Skeletal muscle cell (primary cell): ENCODE measurements around the gene MRPL19.

Experiments
- DNase-seq: peaks from one replicate; pipeline ENCODE4 v3.0.0-alpha.2; 2010; ENCODE audit warnings: low read depth
- H3K4me3 ChIP-seq: 2 replicates; pipeline ENCODE4 v1.5.1; 2011; ENCODE audit warnings: low read depth, mild to moderate bottlenecking, control low read depth, low read length, moderate library complexity

MRPL19 gene

DNA sequence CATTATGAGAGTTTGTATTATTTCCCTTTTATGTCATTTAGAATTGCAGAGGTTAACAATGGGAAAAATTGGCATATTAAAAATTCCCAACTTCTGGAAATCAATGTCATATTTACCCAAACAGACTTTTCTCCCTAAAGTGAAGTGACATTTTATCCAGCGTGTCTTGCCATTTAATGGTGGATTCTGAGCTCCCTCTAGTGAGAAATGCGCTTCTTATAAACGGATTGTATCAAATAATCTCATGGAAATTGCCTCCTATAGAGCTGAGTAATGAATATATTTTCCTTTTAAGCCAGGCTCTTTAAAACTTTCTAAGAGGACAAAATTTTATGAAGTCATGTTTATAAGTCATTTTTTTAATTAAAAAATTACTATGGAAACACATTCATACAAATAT, 69.8 kb downstream of the MRPL19 start:
- H3K4me3 ChIP-seq, result no peak overlapping the region
- no peak for DNase-seq

DNA sequence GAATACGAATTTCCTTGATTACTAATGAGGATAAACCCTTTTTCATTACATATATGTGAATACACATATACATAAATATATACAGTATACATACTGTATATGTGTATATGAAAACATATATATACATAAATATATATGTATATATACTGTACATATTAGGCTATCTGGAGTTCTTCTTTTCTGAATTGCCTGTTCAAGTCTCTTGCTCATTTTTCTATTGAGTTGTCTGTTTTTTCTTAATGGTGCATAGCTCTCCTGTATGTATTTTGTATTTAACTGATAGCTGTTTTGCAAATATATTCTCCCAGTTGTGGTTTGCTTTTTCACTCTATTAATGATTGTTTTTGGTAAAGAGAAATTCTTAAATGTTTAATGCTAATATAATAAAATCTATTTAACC, 73.0 kb downstream of the MRPL19 start:
- no peak for DNase-seq
- H3K4me3 ChIP-seq, result no peak overlapping the region

DNA sequence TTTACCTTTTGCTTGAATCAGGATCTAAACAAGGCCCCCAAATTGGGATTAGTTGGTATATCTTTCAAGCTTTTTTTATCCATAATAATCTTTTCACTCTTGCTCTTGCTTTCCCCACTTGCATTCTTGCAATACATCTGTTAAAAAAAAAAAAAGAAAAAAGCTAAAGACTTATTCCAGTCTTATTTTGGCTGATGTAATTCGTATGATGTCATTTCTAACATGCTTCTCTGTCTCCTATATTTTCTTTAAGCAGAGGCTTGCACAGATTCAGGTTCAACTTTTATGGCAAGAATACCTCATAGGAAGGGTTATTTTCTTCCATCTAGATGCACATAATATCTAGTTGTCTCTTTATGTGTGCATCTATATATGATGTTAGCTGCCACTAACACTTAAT, 73.9 kb downstream of the MRPL19 start:
- DNase-seq, result no peak
- no peak overlapping the region for H3K4me3 ChIP-seq

DNA sequence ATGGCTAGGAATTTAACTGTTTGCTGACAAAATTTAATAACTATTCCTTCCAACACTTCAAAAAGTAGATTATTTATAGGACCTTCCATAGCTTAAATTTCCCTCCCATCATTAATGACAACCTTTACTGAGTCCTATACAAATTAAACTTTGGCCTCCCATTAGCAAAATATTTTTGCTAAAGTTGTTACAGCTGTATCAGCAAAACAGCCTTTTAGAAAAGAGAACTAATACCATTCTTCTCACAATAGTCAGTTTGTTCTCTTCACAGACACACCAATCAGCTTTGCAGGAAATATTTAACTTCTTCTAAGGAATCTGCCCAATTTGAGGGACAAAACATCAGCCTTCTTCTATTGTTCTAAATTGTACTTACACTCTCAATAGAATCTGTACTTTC, 76.1 kb downstream of the MRPL19 start:
- H3K4me3 ChIP-seq, result no peak overlapping the region
- no peak for DNase-seq

DNA sequence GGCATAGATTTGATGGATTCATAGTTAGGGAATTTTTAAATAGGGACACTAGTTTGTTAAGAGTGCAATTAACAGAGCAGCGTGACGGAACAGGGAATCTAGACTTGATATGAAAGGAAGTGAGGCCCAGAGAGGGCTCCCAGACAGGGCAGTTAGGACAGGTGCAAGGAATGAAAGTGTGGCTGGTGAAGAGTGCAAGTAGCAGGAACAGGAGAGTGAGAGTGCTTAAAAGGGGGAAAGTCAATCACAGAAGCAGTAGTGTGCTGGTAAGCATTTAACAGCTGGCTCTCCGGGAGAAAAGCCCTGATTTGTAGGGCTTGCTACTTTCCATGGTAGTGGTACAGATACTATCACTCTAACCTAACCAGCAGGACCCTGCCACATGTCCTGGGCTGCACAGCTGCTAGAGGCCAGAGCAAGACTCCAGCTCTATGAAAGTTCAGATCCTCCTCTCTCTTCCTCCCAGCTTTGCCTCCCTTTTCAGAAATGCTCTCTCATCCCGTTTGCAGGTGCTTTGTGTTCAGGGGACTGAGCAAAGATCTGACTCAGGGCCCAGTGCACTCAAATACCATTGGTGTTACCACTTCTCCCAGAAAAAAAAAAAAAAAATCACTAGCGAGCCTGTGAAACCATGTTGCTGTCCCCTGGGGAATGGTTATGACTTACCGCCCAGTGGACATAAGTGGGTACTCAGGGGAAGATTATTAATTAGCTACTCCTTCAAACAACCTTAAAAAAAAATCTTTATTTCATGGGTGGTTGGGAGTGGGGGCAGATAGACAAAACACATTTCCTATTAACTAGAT, 82.2 kb downstream of the MRPL19 start:
- no peak overlapping the region for H3K4me3 ChIP-seq
- DNase-seq, result no peak

DNA sequence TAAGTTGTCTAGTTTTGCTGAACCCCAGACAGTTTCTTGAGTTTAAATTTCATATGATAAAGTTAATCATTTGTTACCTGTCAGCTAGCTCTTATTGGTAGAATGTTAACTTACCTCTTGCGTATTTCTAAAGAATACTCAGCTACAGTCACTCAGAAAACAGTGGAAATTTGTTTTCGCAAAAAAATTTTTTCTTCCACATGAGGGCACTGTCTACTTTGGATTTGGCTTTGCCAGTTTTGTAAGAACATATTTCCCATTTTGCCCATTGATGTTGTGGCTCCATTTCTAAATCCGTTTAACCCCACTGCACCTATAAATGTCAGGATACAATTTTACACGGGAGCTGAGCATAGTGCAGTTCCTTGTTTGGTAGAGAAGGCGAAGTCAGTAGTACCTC, 83.3 kb downstream of the MRPL19 start:
- DNase-seq, result no peak

DNA sequence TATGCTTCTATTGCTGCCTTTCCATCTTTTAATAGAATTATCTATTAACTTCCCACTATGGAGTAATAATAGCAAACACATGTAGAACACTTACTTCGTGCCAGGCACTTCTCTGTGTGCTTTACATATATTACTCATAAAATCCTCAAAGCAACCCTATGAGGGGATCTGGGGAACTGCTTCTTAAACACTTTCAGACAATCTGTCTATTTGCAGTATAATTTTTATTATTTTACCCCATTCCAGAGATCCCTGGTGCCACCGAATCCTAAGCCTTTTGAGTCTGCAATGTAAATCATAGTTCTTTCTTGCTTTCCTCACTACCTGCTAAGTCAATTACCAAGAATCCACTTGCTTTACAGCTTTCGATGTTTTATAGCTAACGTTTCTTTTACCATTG, 89.7 kb downstream of the MRPL19 start:
- DNase-seq, result no peak
- no peak overlapping the region for H3K4me3 ChIP-seq

More for the DNA sequence above, 83.3 kb downstream of the MRPL19 start:
- H3K4me3 ChIP-seq, result no peak overlapping the region

DNA sequence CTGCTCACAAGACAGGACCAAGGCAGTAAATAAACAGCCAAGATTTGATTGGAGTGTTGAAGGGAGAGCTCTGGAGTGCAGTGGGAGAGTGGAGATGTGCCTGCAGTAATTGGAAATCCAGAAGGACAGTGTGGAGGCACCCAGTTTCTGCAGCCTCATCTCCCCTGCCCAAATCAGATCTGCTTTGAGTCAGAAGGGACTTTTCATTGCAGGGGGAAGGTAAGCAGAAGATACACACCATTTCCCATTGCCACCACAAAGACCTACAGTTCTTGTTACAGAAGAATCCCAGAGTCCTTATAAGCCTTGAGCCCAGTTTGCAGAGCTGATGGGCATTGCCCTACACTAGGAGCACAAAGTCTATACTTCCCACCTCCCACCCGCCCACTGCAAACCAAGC, 91.4 kb downstream of the MRPL19 start:
- no peak overlapping the region for H3K4me3 ChIP-seq
- DNase-seq, result no peak
